K562 (cell line): Measurements from ENCODE around the gene ZMIZ1.

Source experiments
- CHD1 ChIP-seq: fragments of 200-600 bp; sonication (generic); IDR thresholded peaks from one replicate; pipeline ENCODE4 v1.6.1; 2012; ENCODE audit warnings: mild to moderate bottlenecking, moderate library complexity, low read length, inconsistent platforms
- EP300 ChIP-seq: IDR thresholded peaks from 2 replicates; pipeline ENCODE4 v1.6.1; 2012; ENCODE audit warnings: low read length, improper control_type of control experiment
- MYC ChIP-seq, 2 experiments: fragments of 250-450 bp in 1 of 2; sonication (Bioruptor Pico) in 1 of 2; IDR thresholded peaks; 2 replicates each; pipeline versions ENCODE4 v1.5.1 to v1.6.1; 2012 to 2021; ENCODE audit warnings: low read depth in 2 of 2, borderline replicate concordance in 1 of 2, improper control_type of control experiment in 1 of 2, low read length in 1 of 2, mild to moderate bottlenecking in 1 of 2, moderate library complexity in 1 of 2
- NBN ChIP-seq: fragments of 450-650 bp; IDR thresholded peaks from 2 replicates; pipeline ENCODE4 v1.6.1; 2016; ENCODE audit warnings: low read depth, mild to moderate bottlenecking
- NFRKB ChIP-seq: fragments of 450-650 bp; IDR thresholded peaks from 2 replicates; pipeline ENCODE4 v1.6.1; 2016; ENCODE audit warnings: low read depth
- NR1H2 ChIP-seq: sonication (generic); formaldehyde crosslinking; IDR thresholded peaks from 2 replicates; pipeline ENCODE4 v1.4.0; 2020; ENCODE audit warnings: mild to moderate bottlenecking, missing genetic modification reagents
- POLR2AphosphoS2 ChIP-seq: IDR thresholded peaks from 2 replicates; pipeline ENCODE4 v1.6.1; 2012; ENCODE audit warnings: low read length, improper control_type of control experiment
- TSC22D4 ChIP-seq: fragments of 450-650 bp; IDR thresholded peaks from 2 replicates; pipeline ENCODE4 v1.6.1; 2016; ENCODE audit warnings: missing genetic modification characterization, missing biosample characterization, control low read depth
- TF ChIP-seq, protein P1 (sequence below): fragments of 450-650 bp; IDR thresholded peaks from one replicate; pipeline ENCODE4 v1.6.1; 2018; ENCODE audit warnings: mild to moderate bottlenecking, moderate library complexity; ENCODE audit not compliant: partially characterized antibody
- TF ChIP-seq, protein P2 (sequence below), 3 experiments: IDR thresholded peaks in 2 of 3; conservative IDR thresholded peaks in 1 of 3; 2 replicates each; pipeline ENCODE4 v1.5.1; 2011 to 2012; ENCODE audit warnings: low read length in 3 of 3, mild to moderate bottlenecking in 3 of 3, control low read depth in 2 of 3, improper control_type of control experiment in 1 of 3, inconsistent platforms in 1 of 3, low read depth in 1 of 3, mixed read lengths in 1 of 3, moderate library complexity in 1 of 3; ENCODE audit not compliant: insufficient read depth in 2 of 3
- TF ChIP-seq, protein P3 (sequence below): fragments of 250-450 bp; sonication (Bioruptor Pico); IDR thresholded peaks from 2 replicates; pipeline ENCODE4 v1.5.1; 2021; ENCODE audit warnings: mild to moderate bottlenecking
- TF ChIP-seq, protein P4 (sequence below): fragments of 200-400 bp; formaldehyde crosslinking; IDR thresholded peaks from 2 replicates; pipeline ENCODE4 v1.6.1; 2017; ENCODE audit warnings: mild to moderate bottlenecking, low read depth, low read length, moderate library complexity

DNA sequence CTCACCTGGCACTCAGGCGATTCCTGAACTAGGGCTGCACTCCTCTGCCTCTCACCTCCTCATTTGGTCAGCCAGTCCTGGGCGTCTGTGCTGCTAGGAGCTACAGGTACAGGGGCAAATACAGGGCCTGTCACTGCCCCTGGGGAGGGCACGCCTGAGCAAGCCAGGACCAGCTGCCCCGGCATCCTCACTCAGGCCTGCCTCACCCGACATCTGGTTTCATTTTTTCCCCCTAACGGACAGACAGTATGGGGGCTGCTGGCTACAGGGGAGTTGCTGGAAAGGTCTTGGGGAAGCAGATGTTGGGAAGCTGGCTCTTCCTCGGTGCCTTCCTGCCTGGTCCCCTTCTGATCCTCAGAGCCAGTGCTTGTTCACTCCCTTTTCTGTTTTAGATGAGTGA lies 201.2 kb downstream of the ZMIZ1 start:
- TF ChIP-seq TSC22D4 (tag) = no peak
- no peak for TF ChIP-seq NBN
- TF ChIP-seq NFRKB = no peak
- TF ChIP-seq, protein P1, sequence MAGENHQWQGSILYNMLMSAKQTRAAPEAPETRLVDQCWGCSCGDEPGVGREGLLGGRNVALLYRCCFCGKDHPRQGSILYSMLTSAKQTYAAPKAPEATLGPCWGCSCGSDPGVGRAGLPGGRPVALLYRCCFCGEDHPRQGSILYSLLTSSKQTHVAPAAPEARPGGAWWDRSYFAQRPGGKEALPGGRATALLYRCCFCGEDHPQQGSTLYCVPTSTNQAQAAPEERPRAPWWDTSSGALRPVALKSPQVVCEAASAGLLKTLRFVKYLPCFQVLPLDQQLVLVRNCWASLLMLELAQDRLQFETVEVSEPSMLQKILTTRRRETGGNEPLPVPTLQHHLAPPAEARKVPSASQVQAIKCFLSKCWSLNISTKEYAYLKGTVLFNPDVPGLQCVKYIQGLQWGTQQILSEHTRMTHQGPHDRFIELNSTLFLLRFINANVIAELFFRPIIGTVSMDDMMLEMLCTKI = no peak
- TF ChIP-seq CHD1 = no peak
- no peak for TF ChIP-seq EP300
- no peak for TF ChIP-seq MYC (IDR thresholded peaks at IDR 0.05; ENCODE audit: low read depth, low read length)
- TF ChIP-seq MYC (CRISPR knock-in tag; IDR thresholded peaks at IDR 0.05; ENCODE audit: borderline replicate concordance, low read depth) = no peak
- TF ChIP-seq NR1H2 (CRISPR knock-in tag) = no peak
- TF ChIP-seq, protein P2, sequence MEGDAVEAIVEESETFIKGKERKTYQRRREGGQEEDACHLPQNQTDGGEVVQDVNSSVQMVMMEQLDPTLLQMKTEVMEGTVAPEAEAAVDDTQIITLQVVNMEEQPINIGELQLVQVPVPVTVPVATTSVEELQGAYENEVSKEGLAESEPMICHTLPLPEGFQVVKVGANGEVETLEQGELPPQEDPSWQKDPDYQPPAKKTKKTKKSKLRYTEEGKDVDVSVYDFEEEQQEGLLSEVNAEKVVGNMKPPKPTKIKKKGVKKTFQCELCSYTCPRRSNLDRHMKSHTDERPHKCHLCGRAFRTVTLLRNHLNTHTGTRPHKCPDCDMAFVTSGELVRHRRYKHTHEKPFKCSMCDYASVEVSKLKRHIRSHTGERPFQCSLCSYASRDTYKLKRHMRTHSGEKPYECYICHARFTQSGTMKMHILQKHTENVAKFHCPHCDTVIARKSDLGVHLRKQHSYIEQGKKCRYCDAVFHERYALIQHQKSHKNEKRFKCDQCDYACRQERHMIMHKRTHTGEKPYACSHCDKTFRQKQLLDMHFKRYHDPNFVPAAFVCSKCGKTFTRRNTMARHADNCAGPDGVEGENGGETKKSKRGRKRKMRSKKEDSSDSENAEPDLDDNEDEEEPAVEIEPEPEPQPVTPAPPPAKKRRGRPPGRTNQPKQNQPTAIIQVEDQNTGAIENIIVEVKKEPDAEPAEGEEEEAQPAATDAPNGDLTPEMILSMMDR (IDR thresholded peaks at IDR 0.05 in 2 of 3, conservative IDR thresholded peaks at IDR 0.05 in 1 of 3; ENCODE audit: insufficient read depth in 2 of 3, low read depth in 1 of 3, low read length in 3 of 3) = no peak
- TF ChIP-seq, protein P3, sequence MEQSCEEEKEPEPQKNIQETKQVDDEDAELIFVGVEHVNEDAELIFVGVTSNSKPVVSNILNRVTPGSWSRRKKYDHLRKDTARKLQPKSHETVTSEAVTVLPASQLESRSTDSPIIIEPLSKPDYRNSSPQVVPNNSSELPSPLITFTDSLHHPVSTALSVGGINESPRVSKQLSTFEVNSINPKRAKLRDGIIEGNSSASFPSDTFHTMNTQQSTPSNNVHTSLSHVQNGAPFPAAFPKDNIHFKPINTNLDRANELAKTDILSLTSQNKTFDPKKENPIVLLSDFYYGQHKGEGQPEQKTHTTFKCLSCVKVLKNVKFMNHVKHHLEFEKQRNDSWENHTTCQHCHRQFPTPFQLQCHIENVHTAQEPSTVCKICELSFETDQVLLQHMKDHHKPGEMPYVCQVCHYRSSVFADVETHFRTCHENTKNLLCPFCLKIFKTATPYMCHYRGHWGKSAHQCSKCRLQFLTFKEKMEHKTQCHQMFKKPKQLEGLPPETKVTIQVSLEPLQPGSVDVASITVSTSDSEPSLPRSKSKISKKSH (CRISPR knock-in tag) = no peak
- TF ChIP-seq, protein P4, sequence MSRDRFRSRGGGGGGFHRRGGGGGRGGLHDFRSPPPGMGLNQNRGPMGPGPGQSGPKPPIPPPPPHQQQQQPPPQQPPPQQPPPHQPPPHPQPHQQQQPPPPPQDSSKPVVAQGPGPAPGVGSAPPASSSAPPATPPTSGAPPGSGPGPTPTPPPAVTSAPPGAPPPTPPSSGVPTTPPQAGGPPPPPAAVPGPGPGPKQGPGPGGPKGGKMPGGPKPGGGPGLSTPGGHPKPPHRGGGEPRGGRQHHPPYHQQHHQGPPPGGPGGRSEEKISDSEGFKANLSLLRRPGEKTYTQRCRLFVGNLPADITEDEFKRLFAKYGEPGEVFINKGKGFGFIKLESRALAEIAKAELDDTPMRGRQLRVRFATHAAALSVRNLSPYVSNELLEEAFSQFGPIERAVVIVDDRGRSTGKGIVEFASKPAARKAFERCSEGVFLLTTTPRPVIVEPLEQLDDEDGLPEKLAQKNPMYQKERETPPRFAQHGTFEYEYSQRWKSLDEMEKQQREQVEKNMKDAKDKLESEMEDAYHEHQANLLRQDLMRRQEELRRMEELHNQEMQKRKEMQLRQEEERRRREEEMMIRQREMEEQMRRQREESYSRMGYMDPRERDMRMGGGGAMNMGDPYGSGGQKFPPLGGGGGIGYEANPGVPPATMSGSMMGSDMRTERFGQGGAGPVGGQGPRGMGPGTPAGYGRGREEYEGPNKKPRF = no peak
- no peak for TF ChIP-seq POLR2AphosphoS2
